Measurements from ENCODE around the gene TGFBRAP1. TPM values are rescaled to one million over a fixed set of nuclear protein-coding genes. Genes with fewer than 3 reads are reported as not detected.

TGFBRAP1 gene, protein sequence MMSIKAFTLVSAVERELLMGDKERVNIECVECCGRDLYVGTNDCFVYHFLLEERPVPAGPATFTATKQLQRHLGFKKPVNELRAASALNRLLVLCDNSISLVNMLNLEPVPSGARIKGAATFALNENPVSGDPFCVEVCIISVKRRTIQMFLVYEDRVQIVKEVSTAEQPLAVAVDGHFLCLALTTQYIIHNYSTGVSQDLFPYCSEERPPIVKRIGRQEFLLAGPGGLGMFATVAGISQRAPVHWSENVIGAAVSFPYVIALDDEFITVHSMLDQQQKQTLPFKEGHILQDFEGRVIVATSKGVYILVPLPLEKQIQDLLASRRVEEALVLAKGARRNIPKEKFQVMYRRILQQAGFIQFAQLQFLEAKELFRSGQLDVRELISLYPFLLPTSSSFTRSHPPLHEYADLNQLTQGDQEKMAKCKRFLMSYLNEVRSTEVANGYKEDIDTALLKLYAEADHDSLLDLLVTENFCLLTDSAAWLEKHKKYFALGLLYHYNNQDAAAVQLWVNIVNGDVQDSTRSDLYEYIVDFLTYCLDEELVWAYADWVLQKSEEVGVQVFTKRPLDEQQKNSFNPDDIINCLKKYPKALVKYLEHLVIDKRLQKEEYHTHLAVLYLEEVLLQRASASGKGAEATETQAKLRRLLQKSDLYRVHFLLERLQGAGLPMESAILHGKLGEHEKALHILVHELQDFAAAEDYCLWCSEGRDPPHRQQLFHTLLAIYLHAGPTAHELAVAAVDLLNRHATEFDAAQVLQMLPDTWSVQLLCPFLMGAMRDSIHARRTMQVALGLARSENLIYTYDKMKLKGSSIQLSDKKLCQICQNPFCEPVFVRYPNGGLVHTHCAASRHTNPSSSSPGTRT
- 40.0 and 41.6 TPM in 2 replicates for total RNA-seq

DNA sequence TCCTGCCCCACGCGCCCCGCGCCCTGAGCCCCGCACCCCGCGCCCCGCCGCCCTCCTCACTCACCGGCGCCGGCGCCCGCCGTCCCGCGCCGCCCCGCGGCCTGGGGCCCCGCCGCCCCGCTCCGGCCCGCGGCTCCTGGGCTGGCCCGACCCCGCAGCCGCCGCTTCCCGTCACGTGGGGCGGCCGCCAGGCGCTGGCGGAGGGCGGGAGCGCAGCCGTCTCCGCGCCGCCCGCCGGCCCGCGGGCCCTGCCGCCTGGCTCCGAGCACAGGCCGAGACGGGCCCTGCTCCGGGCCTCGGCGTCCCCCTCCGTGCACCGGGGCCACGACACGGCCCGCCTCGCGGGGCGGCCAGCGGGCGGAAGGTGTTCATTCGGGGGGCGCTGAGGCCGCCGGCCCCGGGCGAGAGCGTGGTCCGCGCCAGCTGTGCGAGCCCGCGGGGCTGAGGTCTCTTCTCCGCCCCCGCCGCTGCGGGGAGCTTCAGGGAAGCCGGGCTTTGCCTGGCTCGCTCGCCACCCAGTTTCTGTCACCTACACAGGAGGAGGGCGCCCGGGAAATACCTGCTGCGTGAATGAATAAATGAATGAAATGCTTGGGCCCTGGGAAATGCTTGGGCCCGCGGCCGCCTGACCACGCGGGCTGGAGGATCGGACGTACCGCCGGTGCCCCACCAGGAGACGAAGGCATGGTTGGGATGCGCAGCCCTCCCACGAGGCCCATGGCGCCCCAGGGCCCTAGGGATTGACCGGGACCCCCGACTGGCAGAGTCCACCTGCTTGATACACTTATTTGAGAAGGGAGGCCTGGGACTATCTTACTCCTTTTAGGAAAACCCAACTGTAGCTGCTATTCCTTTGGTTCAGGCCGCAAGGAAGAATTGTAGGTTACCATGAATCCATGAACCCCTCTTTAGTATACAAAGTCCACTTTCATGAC lies at the start of gene TGFBRAP1:
TGFBRAP1 (minus strand) TSS at position 175 of the 935 bp plus-strand sequence. CDS start 21,434 bp downstream, outside the sequence.

DNA sequence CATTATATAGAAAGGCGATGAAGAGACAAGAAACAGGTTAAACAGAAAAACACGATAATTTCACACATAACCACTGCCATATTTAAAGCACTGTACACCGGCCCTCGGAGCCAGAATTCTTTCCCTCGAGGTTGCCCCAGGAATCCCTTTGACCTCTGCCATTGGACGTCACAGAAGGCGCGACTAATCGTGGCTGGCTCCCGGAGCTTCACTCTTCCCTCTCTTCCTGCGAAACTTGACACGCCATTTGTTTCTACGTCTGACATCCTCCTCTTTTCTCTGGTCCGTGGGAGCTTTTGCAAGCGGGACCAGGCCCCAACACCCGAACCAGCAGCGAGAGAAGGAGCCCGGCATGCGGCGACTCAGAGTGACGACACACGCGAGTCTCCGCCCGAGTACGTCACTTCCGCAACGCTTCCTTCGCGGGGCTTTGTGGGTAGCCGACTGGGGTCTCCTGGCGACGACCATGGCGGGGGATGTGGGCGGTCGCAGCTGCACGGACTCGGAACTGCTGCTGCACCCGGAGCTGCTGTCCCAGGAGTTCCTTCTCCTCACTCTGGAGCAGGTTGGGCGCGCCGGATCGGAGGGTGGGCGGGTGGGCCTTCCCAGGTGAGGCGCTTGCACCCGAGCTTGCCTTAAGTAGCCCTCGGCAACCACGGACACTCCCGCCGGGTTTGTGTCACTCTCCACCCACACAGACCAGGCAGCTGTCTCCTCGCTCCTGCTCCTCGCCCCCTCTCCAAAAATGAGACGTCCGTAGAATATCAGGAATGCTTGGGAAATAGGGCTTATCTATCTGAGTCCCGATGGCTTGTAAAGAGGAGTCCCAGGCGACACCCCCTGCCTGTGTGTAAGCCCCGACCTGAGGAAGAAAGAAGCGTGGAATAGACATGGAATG lies 7.8 kb upstream of the TGFBRAP1 start, which contains the start of gene C2orf49:
C2orf49 (plus strand) TSS at position 419 of the 898 bp plus-strand sequence; CDS start at position 467, 48 bp downstream.

DNA sequence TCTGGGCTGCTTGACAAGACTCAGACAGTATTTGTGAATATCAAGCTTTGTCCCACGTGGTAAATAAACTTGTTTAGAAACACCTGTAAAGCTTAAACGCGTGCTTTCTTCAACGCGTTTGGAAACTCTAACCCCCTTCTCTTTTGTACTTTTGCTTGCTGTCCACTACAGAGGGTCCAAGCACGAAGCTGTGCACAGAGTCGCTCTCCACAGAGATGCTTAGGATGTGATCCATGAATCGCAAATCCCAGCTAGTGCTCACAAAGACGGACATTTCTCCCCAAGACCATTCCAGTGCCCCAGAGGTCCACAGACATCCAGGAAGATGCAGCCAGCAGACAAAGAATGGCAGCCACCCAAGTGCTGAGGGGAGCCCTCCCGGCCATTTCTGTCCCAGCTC lies 88.1 kb downstream of the TGFBRAP1 start, which contains the start of gene GPR45:
GPR45 (plus strand) TSS at position 301 of the 400 bp plus-strand sequence. CDS start 116 bp downstream, outside the sequence.

Other genes starting within 250 kb of the TGFBRAP1 start
- not detected in 2 replicates for gene GPR45, start 88.0 kb downstream of the TGFBRAP1 start, total RNA-seq
- gene C2orf49, start 7.8 kb upstream of the TGFBRAP1 start, total RNA-seq, result 17.1 and 19.0 TPM in 2 replicates
- gene FHL2, start 69.3 kb upstream of the TGFBRAP1 start, total RNA-seq, result 81.8 and 110 TPM in 2 replicates

Data from thoracic aorta endothelial cell (primary cell).